D721Med (cell line): ENCODE measurements around the gene SUGT1.

ENCODE experiments used
- DNase-seq: peaks from one replicate; pipeline ENCODE4 v3.0.0; 2011; ENCODE audit warnings: low spot score; ENCODE audit not compliant: insufficient read length
- FAIRE-seq: peaks from 2 replicates; lab custom pipeline; 2011; peaks lifted over from hg19 to GRCh38; lab: Jason Lieb, UNC
- TF ChIP-seq, protein P1 (sequence below): IDR thresholded peaks from 2 replicates; pipeline ENCODE4 v1.5.1; 2012; ENCODE audit warnings: mild to moderate bottlenecking, control low read depth; ENCODE audit not compliant: insufficient read depth; ENCODE audit errors: missing control alignments

The SUGT1 gene

DNA sequence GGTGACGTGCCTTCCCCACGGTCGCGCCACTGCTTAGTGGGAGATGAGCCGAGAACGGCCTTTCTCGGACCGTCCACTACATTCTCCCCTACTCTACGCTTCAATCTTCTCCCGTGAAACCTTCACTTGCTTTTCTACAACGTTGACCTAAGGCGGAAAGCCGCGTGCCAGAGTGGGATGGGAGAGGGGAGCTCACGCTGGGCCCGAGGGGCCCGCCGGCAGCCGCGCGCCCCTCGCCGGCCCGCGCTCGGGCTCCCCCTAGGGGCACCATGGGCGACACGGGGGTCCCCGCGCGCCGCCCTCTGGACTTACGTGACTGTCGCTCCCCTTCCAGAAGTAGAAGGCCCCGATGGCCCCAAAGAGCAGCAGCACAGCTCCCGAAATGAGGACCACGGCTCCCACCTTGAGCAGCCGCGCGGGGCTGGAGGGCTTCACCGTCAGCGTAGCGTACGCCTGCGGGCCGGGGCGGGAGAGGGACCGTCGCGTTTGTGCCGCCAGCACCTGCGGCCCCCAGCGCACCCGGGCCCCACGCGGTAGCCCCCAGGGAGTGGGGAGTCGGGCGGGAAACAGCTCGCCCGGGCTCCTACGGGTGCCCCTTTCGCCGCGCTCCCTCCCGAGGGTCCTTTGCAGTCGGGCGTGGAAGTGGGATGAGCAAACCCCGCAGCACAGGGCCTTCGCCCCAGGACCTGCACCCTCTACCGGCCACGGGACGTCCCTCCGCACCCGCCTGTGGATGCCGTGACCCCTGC lies 86.3 kb downstream of the SUGT1 start:
- FAIRE-seq (no peak), DNase-seq (peak; percentile 16)
- TF ChIP-seq, protein P1, sequence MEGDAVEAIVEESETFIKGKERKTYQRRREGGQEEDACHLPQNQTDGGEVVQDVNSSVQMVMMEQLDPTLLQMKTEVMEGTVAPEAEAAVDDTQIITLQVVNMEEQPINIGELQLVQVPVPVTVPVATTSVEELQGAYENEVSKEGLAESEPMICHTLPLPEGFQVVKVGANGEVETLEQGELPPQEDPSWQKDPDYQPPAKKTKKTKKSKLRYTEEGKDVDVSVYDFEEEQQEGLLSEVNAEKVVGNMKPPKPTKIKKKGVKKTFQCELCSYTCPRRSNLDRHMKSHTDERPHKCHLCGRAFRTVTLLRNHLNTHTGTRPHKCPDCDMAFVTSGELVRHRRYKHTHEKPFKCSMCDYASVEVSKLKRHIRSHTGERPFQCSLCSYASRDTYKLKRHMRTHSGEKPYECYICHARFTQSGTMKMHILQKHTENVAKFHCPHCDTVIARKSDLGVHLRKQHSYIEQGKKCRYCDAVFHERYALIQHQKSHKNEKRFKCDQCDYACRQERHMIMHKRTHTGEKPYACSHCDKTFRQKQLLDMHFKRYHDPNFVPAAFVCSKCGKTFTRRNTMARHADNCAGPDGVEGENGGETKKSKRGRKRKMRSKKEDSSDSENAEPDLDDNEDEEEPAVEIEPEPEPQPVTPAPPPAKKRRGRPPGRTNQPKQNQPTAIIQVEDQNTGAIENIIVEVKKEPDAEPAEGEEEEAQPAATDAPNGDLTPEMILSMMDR: no peak

DNA sequence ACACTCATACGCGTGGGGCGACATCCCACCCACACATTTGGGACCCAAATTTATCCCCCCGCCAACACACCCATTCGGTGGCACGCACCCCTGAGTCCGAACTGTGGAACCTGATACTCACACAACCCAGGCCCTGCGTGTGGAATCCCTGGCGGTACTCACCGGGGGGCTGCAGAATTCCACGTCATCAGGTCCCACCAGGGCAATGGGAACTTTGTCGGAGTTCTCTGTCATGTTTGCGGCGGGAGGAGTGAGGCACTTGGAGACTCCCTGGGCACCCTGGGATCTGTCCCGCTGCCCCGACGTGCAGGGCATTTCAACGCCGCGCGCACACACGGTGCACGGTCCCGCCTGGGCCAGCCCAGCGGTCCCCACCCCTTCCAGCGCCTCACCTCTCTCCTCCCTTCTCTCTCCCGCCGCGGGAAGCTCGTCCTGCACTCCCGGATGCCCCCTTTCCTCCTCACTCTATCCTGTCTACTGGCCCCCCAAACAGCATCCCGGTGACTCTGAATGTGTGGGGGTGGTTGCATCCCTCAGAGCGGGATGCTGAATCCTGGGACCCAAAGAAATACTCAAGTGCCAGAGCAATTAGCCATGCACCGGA lies 86.9 kb downstream of the SUGT1 start, which contains the start of gene CNMD:
TSS of gene CNMD (minus strand) at position 353 of the 604 bp plus-strand sequence. CDS start at position 234, 119 bp downstream.
- TF ChIP-seq, protein P1: no peak
- FAIRE-seq (no peak), DNase-seq (no peak)

DNA sequence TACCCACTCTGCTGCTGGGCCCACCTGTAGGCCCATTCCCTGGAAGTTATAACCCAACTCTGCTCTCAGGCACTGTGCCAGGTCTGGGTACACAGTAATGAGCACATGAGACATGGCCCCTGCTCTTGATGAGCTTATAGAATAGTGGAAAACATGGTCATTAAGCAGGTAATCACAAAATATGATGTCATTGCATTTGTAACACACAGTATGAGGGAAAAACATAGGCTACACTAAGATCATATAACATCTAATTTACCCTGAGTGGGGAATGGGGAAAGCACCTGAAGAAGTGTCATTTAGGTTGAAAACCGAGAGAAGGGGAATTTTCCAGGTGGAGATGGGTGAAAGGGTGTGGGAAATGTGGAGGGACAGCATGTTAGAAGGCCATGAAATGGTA lies 90.9 kb downstream of the SUGT1 start:
- no peak for DNase-seq
- no peak for FAIRE-seq
- TF ChIP-seq, protein P1: no peak

DNA sequence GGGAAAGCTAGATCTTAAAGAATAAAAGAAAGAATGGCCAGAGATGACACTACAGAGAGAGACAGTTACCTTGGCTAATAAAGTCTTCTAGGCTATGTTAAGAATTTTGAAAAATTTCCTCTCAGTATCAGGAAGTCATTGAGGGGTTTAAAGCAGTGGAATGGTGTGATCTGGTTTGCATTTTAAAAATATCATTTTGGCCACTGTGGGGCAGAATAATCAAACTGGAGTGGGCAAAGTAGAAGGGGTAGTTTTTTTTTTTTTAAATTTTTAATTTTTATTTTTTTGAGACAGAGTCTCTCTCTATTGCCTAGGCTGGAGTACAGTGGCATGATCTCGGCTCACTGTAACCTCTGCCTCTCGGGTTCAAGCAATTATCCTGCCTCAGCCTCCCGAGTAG lies 91.4 kb downstream of the SUGT1 start:
- DNase-seq (no peak), FAIRE-seq (no peak)
- TF ChIP-seq, protein P1: peak; percentile 26

DNA sequence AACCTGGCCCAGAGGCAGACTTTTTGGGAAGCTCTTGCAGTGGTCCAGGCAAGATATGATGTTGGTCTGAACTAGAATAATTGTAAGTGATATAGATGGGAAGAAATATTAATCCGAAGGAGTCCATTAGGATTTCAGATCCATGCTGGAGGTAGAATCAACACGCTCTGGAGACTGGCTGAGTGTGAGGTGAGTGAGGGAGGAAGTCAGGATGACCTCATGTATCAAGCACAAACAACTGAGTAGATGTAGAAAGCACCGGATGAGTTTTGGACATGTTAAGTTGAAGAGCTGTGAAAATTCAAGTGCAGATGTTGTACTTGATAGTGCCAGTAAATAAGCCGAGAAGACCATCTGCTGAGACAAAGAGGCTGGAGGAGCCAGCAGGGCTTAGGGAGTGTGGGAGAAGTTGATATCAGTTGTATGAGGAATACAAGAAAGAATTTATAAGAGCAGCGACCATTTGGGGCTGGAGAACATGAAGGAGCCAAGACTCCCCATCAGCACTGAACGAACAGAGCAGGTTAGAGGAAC lies 92.3 kb downstream of the SUGT1 start:
- DNase-seq: no peak
- TF ChIP-seq, protein P1: no peak
- FAIRE-seq: no peak

- TF ChIP-seq, protein P1: no peak
- DNase-seq (no peak), FAIRE-seq (no peak)
These were observed 93.5 kb downstream of the SUGT1 start for GRCh38 chr13:52746141-52746540.

DNA sequence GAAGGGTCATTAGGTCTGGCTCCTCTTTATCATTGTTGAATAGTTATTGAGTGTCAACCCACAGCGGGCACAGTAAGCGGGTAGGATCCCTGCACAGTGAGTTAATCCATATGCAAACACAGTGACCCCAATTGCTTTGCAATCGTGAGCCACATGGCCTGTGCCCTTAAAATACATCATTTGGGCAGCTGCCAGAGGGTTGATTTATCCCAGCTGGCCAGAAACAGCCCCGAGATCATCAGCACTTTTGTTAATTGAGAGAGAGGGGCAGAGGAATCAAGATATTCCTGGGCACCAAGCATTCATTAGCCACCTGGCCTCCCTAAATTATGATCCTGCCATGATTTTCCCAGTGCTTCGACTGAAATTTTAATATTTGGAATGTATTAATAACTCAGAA lies 96.8 kb downstream of the SUGT1 start:
- no peak for FAIRE-seq
- no peak for DNase-seq
- TF ChIP-seq, protein P1: no peak
